ENCODE measurements around the gene TCF15. TPM values are rescaled to one million over a fixed set of nuclear protein-coding genes. Genes with fewer than 3 reads are reported as not detected.
A peak's percentile ranks its signal among the peaks of the same experiment; 100 is the strongest.
"Not testable (repeated sequence)": the region's sequence is repeated elsewhere in the genome, so short reads cannot be mapped to it uniquely, and the experiment has no call there.

TCF15 gene
- total RNA-seq, 1 experiment from 2014 or later = 0.24 TPM

GRCh38 chr20:582204-582603 lies 27.9 kb downstream of the TCF15 start:
- no peak for DNase-seq (ENCODE audit: low read depth)

DNA sequence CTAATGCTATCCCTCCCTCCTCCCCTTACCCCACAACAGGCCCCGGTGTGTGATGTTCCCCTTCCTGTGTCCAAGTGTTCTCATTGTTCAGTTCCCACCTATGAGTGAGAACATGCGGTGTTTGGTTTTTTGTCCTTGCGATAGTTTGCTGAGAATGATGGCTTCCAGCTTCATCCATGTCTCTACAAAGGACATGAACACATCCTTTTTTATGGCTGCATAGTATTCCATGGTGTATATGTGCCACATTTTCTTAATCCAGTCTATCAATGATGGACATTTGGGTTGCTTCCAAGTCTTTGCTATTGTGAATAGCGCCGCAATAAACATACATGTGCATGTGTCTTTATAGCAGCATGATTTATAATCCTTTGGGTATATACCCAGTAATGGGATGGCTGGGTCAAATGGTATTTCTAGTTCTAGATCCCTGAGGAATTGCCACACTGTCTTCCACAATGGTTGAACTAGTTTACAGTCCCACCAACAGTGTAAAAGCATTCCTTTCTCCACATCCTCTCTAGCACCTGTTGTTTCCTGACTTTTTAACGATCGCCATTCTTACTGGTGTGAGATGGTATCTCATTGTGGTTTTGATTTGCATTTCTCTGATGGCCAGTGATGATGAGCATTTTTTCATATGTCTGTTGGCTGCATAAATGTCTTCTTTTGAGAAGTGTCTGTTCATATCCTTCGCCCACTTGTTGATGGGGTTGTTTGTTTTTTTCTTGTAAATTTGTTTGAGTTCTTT lies 31.0 kb downstream of the TCF15 start:
- not testable (repeated sequence) for DNase-seq (ENCODE audit: low read depth)

GRCh38 chr20:577167-577791 lies 32.8 kb downstream of the TCF15 start:
- DNase-seq (ENCODE audit: low read depth) = peak; percentile 70

DNA sequence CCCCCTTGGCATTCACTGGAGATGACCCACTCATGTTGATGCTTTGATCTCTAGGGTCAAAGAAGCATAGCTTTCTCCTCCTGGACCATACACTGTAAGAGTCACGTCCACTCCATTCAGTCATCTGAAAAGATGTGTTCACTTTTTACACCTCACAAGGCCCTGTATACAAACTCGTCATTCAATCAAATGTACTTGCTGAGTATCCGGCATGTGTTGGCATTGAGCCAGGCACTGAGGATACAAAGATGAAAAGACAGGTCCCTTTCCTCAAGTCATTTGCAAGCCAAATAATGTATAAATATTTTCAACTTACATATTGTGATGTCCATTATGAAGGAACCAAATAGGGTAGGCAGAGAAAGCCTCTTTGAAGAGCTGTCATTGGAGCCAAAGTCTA lies 34.0 kb downstream of the TCF15 start:
- DNase-seq (ENCODE audit: low read depth) = peak; percentile 14

- DNase-seq (ENCODE audit: low read depth) = no peak
Measured at GRCh38 chr20:575230-575629, 34.9 kb downstream of the TCF15 start.

- DNase-seq (ENCODE audit: low read depth) = no peak
Measured at GRCh38 chr20:574297-574942, 35.7 kb downstream of the TCF15 start.

DNA sequence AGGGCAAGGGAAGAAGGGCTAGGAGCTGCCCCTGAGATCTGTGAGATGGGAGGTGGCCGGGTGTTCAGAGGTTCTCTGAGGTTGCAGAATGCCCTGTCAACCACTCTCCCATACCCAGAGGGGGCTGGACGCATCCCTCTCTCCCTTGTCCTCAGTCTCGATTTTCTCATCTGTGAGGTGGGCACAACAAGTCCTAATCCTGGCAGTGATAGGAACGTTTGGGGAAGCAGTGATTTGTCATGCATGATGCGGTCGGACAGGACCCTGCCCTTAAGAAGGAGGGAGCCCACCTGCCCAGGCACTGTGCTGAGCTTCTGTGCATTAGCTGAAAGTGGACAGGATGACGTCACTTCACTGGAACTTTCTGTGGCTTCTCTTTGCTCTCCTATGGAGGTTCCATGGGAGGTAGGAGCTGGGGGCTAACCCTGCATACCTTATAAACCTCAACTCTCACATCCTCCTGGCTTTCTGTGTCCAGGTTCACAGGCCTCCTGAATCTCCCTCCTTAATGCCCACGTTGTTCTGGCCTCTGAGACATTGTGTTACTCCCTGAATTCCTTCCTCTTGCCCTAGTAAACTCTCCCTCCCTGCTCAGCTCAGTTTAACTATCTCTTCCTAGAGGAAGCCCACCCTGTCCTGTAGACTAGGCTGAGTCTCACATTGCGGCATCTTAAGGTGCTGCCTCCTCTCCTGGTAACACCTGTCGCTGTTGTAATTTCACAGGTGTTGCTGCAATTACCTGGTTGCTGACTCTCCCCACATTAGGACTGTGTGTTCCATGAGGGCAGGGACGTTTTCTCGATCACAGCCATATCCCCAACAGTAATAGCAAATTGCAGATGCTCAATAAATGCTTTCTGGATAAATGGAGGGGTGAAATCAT lies 36.5 kb downstream of the TCF15 start:
- DNase-seq (ENCODE audit: low read depth) = no peak

- DNase-seq (ENCODE audit: low read depth) = no peak
Measured at GRCh38 chr20:572727-573126, 37.4 kb downstream of the TCF15 start.

DNA sequence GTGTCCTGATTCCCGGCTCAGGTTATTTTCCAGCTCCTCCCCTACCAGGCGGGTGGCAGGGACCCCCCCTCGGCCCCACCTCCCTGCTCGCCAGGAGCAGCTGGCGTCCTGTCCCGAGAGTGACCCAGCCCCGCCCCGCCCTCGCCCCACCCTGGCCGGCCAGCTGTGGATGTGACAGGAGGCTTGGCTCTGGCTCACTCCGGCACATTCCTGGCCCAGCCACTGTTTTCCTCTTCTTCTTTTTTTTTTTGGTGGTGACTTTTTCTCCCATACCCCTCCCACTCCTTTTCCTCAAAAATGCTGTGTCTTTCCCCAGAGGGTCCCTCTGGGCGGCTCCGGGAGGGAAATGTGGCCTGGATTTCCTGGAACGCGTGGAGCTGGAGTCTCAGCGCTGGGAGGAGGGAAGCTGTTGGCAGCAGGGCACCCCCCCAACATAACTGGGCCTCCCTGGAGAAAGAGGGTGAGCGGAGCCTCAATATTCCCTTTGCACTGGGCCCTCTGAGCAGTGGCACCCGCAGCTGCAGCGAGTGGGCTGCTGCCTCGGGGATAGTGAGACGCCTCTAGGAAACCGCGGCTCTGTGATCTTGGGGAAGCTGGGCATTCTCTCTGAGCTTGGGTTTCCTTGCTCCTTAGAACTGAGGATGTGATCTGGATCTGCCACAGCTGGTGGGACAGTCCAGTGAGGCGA lies 38.2 kb downstream of the TCF15 start:
- DNase-seq (ENCODE audit: low read depth) = peak; percentile 50

- no peak for DNase-seq (ENCODE audit: low read depth)
Measured at GRCh38 chr20:568673-569415, 41.3 kb downstream of the TCF15 start.

GRCh38 chr20:568097-568652 lies 41.9 kb downstream of the TCF15 start:
- DNase-seq (ENCODE audit: low read depth) = no peak

DNA sequence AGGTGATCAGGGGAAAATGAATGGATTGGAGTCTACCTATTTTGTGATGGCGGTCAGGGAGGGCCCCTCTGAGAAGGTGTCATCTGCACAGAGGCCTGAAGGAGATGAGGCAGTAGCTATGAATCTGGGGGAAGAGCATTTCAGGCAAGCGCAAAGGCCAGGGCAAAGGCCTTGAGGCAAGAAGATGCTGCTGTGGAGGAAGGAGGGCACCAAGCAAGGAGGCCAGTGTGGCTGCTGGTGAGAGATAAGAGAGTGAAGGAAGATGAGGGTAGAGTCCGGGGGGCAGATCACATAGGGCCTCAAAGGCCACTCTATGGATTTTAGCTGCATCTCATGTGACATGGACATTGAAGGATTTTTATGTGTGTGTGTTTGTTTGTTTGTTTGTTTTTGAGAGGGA lies 45.9 kb downstream of the TCF15 start:
- DNase-seq (ENCODE audit: low read depth) = no peak

DNA sequence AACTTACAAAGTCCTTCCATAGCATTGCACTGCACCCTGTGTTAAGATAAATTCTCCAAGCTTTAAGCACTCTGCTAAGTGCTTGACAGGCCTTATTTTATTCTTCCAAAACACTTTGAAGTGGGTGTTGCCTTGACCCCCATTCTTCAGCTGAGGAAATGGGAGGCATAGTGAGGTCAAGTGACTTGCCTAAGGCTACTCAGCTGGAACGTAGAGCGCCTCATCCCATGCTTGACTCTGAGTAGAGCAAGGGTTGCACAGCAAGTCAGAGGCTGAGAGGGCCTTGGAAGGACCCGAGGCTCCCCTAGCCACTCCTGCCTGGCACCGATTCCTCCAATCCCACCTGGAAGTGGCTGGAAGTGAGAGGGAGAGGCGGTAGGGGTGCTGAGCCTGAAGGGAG lies 46.9 kb downstream of the TCF15 start:
- peak; percentile 17 for DNase-seq (ENCODE audit: low read depth)

GRCh38 chr20:562232-562897 lies 47.7 kb downstream of the TCF15 start:
- DNase-seq (ENCODE audit: low read depth) = no peak

- peak; percentile 69 for DNase-seq (ENCODE audit: low read depth)
Measured at GRCh38 chr20:561437-562231, 48.5 kb downstream of the TCF15 start.

- DNase-seq (ENCODE audit: low read depth) = no peak
Measured at GRCh38 chr20:560680-561079, 49.4 kb downstream of the TCF15 start.

DNA sequence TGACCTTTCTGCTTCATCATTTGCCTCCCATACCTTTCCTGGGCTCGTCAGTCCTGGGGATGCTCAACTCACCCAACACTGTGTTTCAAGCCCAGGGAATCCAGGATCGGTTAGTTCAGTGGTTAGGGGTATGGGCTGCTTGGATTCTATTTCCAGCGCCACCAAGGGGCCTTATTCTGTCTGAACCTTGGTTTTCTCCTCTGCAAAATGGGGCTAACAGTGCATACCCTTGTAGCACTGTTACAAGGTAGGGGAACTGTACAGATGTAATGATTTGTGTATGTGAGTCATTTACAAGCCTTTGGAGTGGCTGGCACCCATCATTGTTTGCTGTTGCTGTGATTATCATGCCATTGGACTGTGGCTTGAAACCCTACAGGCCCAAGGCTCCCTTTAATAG lies 52.0 kb downstream of the TCF15 start:
- DNase-seq (ENCODE audit: low read depth) = no peak

DNA sequence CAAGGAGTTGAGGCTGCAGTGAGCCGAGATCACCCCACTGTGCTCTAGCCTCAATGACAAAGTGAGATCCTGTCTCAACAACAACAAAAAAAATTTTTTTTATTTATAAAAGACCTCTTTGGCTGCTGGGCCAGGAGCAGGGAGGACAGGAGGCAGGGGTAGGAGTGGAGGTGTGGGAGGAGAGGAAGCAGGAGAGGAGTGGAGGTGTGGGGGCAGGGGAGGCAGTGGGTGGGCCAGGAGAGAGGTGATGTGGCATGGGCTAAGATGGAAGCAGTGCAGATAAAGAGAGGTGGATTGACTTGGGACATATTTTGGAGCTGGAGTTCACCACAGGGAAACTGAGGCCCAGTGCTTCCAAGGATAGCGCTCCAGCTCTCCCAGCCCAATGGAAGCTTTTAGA lies 53.1 kb downstream of the TCF15 start:
- DNase-seq (ENCODE audit: low read depth) = no peak

DNA sequence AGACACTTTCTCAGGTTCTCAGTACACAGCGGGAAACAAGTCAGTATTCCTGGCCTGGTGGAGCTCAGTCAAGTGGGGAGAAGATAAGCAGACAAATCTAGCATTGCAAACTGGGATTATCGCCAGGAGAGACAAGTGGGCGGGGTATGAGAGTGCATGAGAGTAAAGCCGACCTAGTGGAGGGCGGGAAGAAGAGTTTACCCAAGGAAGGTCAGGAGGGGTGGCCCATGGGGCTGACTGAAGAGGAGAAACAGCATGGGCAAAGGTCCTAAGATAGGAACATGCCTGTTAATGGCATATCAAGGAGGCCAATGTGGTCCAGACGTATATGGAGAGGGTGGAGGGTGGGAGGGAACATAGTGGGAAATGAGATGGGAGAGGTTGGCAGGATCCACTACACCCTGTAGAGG lies 54.1 kb downstream of the TCF15 start:
- no peak for DNase-seq (ENCODE audit: low read depth)
